K562 (cell line): ENCODE results near the gene SPTBN4. TPM values are rescaled to one million over a fixed set of nuclear protein-coding genes. Genes with fewer than 3 reads are reported as not detected.
A peak's percentile ranks its signal among the peaks of the same experiment; 100 is the strongest.

ENCODE experiments used
- FOXP1 ChIP-seq: sonication (generic); formaldehyde crosslinking; IDR thresholded peaks from 2 replicates; pipeline ENCODE4 v1.8.0; 2022; ENCODE audit warnings: mild to moderate bottlenecking, missing genetic modification reagents
- HDAC3 ChIP-seq: fragments of 450-650 bp; IDR thresholded peaks from 2 replicates; pipeline ENCODE4 v1.6.1; 2018; ENCODE audit warnings: borderline replicate concordance, mild to moderate bottlenecking, moderate library complexity; ENCODE audit not compliant: partially characterized antibody
- HMG20A ChIP-seq: fragments of 450-650 bp; formaldehyde crosslinking; conservative IDR thresholded peaks from 2 replicates; pipeline ENCODE4 v1.4.0; 2020; ENCODE audit warnings: mild to moderate bottlenecking, mixed read lengths
- KLF1 ChIP-seq: fragments of 450-650 bp; IDR thresholded peaks from 2 replicates; pipeline ENCODE4 v1.6.1; 2016; ENCODE audit warnings: missing genetic modification characterization, missing compliant biosample characterization
- MED1 ChIP-seq: sonication (generic); formaldehyde crosslinking; IDR thresholded peaks from 2 replicates; pipeline ENCODE4 v1.8.1; 2023; ENCODE audit warnings: missing genetic modification reagents, borderline replicate concordance
- NR1H2 ChIP-seq: sonication (generic); formaldehyde crosslinking; IDR thresholded peaks from 2 replicates; pipeline ENCODE4 v1.4.0; 2020; ENCODE audit warnings: mild to moderate bottlenecking, missing genetic modification reagents
- NRF1 ChIP-seq, 2 experiments: fragments of 450-650 bp; IDR thresholded peaks in 1 of 2; conservative IDR thresholded peaks in 1 of 2; 2 replicates each; pipeline ENCODE4 v1.6.1; 2014; ENCODE audit warnings: mild to moderate bottlenecking in 2 of 2
- PRMT5 ChIP-seq: sonication (generic); formaldehyde crosslinking; IDR thresholded peaks from 2 replicates; pipeline ENCODE4 v1.5.0; 2020; ENCODE audit warnings: missing genetic modification reagents
- RBM25 ChIP-seq: fragments of 200-400 bp; formaldehyde crosslinking; IDR thresholded peaks from 2 replicates; pipeline ENCODE4 v1.6.1; 2018; ENCODE audit warnings: low read length, low read depth, moderate library complexity; ENCODE audit not compliant: severe bottlenecking
- ZBTB1 ChIP-seq: sonication (generic); formaldehyde crosslinking; IDR thresholded peaks from 2 replicates; pipeline ENCODE4 v1.8.1; 2023; ENCODE audit warnings: missing genetic modification reagents, low read depth, mild to moderate bottlenecking, borderline replicate concordance
- ZNF668 ChIP-seq: fragments of 250-450 bp; sonication (Bioruptor Pico); IDR thresholded peaks from 2 replicates; pipeline ENCODE4 v1.8.0; 2022; ENCODE audit warnings: mild to moderate bottlenecking, inconsistent platforms
- polyA plus RNA-seq, 8 experiments: library from polyadenylated mRNA; depleted of rRNA in 4 of 8; stranded (reverse) in 5 of 8; unstranded in 3 of 8; fragments of >200 nt; fragmentation: Nextera tagmentation in 2 of 8; fragmentation: Illumina TruSeq in 1 of 8; extraction: Ambion mirVana in 2 of 8; extraction: Trizol in 1 of 8; gene quantifications; 2 replicates each; pipeline versions ENCODE4 v1.2.1 to v1.2.3, GENCODE V29; 2011 to 2014; ENCODE audit warnings: inconsistent platforms in 1 of 8, missing spikeins in 1 of 8
- total RNA-seq, 7 experiments: library from RNA; depleted of rRNA in 6 of 7; stranded (reverse); fragments of >200 nt in 6 of 7; fragmentation: Illumina TruSeq in 2 of 7; extraction: Trizol in 2 of 7; gene quantifications; 2 replicates each; pipeline versions ENCODE4 v1.2.1 to v1.2.3, GENCODE V29; 2011 to 2021; ENCODE audit warnings: low replicate concordance in 1 of 7
- TF ChIP-seq, protein P1 (sequence below), 2 experiments: fragments of 450-650 bp in 1 of 2; sonication (generic) in 1 of 2; formaldehyde crosslinking in 1 of 2; IDR thresholded peaks; 2 replicates each; pipeline versions ENCODE4 v1.7.1 to v1.9.0; 2016 to 2022; ENCODE audit warnings: inconsistent platforms in 1 of 2, mild to moderate bottlenecking in 1 of 2, missing genetic modification reagents in 1 of 2
- TF ChIP-seq, protein P2 (sequence below): fragments of 150-350 bp; conservative IDR thresholded peaks from 2 replicates; pipeline ENCODE4 v1.6.1; 2014; ENCODE audit warnings: low read length
- TF ChIP-seq, protein P3 (sequence below): fragments of 250-450 bp; sonication (Bioruptor Pico); IDR thresholded peaks from 2 replicates; pipeline ENCODE4 v1.5.0; 2022; ENCODE audit warnings: mild to moderate bottlenecking

SPTBN4 gene
- total and polyA plus RNA-seq, 9 of the 15 experiments (the other 6 are each of a cell fraction or from before 2014, with no cell fraction given): 0.01 to 1.5 (median 0.86) TPM

DNA sequence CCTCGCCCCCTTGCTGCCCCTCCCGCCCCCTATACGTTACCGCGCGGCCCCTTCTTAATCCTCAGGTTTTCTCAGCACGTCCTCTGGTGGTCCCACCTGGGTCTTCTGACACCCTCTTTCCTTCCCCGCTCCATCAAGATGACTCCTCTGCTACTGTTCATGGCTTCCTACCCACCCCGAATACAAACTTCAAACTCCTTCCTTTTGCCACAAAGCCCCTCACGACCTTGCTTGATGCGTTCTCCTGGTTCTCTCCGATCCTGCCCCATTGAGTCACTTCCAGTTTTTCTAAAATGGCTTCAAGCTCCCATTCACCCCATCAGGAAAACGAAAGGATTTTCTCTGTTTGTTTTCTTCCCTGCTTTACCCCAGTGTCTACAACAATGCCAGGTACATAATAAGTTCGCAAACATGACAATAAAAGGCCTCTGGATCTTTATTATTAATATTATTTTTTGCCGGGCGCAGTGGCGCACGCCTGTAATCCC, 21.9 kb upstream of the SPTBN4 start (continued):
- TF ChIP-seq NRF1 (conservative IDR thresholded peaks at IDR 0.05 in 1 of 2, IDR thresholded peaks at IDR 0.05 in 1 of 2) (no peak), ZNF668 (no peak), HDAC3 (no peak), KLF1 (tag) (no peak), HMG20A (CRISPR knock-in tag) (no peak), RBM25 (no peak), MED1 (CRISPR knock-in tag) (no peak), FOXP1 (CRISPR knock-in tag) (no peak), PRMT5 (CRISPR knock-in tag) (no peak), ZBTB1 (no peak), NR1H2 (CRISPR knock-in tag) (no peak)
- TF ChIP-seq, protein P1, sequence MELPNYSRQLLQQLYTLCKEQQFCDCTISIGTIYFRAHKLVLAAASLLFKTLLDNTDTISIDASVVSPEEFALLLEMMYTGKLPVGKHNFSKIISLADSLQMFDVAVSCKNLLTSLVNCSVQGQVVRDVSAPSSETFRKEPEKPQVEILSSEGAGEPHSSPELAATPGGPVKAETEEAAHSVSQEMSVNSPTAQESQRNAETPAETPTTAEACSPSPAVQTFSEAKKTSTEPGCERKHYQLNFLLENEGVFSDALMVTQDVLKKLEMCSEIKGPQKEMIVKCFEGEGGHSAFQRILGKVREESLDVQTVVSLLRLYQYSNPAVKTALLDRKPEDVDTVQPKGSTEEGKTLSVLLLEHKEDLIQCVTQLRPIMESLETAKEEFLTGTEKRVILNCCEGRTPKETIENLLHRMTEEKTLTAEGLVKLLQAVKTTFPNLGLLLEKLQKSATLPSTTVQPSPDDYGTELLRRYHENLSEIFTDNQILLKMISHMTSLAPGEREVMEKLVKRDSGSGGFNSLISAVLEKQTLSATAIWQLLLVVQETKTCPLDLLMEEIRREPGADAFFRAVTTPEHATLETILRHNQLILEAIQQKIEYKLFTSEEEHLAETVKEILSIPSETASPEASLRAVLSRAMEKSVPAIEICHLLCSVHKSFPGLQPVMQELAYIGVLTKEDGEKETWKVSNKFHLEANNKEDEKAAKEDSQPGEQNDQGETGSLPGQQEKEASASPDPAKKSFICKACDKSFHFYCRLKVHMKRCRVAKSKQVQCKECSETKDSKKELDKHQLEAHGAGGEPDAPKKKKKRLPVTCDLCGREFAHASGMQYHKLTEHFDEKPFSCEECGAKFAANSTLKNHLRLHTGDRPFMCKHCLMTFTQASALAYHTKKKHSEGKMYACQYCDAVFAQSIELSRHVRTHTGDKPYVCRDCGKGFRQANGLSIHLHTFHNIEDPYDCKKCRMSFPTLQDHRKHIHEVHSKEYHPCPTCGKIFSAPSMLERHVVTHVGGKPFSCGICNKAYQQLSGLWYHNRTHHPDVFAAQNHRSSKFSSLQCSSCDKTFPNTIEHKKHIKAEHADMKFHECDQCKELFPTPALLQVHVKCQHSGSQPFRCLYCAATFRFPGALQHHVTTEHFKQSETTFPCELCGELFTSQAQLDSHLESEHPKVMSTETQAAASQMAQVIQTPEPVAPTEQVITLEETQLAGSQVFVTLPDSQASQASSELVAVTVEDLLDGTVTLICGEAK (IDR thresholded peaks at IDR 0.05): 0 out of 2 replicates have a peak, but pooled peaks have one; percentile 32
- TF ChIP-seq, protein P1 (CRISPR knock-in tag; IDR thresholded peaks at IDR 0.05): no peak
- TF ChIP-seq, protein P2, sequence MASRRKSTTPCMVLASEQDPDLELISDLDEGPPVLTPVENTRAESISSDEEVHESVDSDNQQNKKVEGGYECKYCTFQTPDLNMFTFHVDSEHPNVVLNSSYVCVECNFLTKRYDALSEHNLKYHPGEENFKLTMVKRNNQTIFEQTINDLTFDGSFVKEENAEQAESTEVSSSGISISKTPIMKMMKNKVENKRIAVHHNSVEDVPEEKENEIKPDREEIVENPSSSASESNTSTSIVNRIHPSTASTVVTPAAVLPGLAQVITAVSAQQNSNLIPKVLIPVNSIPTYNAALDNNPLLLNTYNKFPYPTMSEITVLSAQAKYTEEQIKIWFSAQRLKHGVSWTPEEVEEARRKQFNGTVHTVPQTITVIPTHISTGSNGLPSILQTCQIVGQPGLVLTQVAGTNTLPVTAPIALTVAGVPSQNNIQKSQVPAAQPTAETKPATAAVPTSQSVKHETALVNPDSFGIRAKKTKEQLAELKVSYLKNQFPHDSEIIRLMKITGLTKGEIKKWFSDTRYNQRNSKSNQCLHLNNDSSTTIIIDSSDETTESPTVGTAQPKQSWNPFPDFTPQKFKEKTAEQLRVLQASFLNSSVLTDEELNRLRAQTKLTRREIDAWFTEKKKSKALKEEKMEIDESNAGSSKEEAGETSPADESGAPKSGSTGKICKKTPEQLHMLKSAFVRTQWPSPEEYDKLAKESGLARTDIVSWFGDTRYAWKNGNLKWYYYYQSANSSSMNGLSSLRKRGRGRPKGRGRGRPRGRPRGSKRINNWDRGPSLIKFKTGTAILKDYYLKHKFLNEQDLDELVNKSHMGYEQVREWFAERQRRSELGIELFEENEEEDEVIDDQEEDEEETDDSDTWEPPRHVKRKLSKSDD: no peak
- TF ChIP-seq, protein P3, sequence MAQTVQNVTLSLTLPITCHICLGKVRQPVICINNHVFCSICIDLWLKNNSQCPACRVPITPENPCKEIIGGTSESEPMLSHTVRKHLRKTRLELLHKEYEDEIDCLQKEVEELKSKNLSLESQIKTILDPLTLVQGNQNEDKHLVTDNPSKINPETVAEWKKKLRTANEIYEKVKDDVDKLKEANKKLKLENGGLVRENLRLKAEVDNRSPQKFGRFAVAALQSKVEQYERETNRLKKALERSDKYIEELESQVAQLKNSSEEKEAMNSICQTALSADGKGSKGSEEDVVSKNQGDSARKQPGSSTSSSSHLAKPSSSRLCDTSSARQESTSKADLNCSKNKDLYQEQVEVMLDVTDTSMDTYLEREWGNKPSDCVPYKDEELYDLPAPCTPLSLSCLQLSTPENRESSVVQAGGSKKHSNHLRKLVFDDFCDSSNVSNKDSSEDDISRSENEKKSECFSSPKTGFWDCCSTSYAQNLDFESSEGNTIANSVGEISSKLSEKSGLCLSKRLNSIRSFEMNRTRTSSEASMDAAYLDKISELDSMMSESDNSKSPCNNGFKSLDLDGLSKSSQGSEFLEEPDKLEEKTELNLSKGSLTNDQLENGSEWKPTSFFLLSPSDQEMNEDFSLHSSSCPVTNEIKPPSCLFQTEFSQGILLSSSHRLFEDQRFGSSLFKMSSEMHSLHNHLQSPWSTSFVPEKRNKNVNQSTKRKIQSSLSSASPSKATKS: no peak
